ENCODE measurements around the gene GNA14. TPM values are rescaled to one million over a fixed set of nuclear protein-coding genes. Genes with fewer than 3 reads are reported as not detected.

GNA14 gene
- total and polyA plus RNA-seq, 2 of the 8 experiments (the other 6 are each of a cell fraction or from before 2014, with no cell fraction given), result 3.4 to 6.3 TPM

DNA sequence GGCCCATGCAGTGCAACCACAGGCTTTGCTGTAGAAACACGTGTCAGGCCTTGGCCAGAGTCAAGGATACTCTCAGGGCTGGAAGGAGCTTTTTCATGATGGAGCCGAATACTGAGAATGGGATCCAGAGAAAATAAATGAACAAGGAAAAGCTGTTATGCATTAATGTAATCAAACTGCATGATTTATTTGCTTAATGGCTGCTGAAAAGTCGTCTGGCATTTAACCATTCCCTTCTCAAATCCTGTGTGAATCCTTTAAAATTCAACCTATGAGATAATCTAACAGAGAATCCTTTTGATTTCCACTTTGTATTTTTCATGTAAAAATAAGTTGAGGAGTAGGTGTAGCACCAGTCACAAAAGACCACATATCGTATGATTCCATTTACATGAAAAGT lies 24.1 kb upstream of the GNA14 start (continued):
- TF ChIP-seq TEAD4 (IDR thresholded peaks at IDR 0.05; ENCODE audit: low read depth, low read length) (no peak), CHD2 (IDR thresholded peaks at IDR 0.05; ENCODE audit: low read length) (no peak), TCF12 (IDR thresholded peaks at IDR 0.05; ENCODE audit: low read depth, low read length) (no peak), TAF7 (optimal IDR thresholded peaks at IDR 0.05; ENCODE audit: borderline replicate concordance, low read depth, low read length) (no peak), SAP30 (IDR thresholded peaks at IDR 0.05; ENCODE audit: insufficient read depth, insufficient replicate concordance, low read length) (no peak), RFX5 (IDR thresholded peaks at IDR 0.05; ENCODE audit: borderline replicate concordance, low read depth, low read length) (no peak)

All from H1 (cell line).